HG03432 (cell line): ENCODE results near the gene NAV3.
"Not testable (repeated sequence)": the region's sequence is repeated elsewhere in the genome, so short reads cannot be mapped to it uniquely, and the experiment has no call there.

Experiments
- ATAC-seq: cut with Tn5 transposase; IDR thresholded peaks from one replicate; pipeline ENCODE4 v1.9.1; 2021; ENCODE audit warnings: mild to moderate bottlenecking, moderate library complexity; ENCODE audit not compliant: unreplicated experiment

NAV3 gene

GRCh38 chr12:78101113-78101876 lies 270.6 kb downstream of the NAV3 start:
- ATAC-seq = no peak

- no peak for ATAC-seq
Measured at GRCh38 chr12:78101946-78102635, 271.4 kb downstream of the NAV3 start.

GRCh38 chr12:78102801-78103200 lies 272.1 kb downstream of the NAV3 start:
- ATAC-seq = not testable (repeated sequence)

GRCh38 chr12:78115889-78116288 lies 285.2 kb downstream of the NAV3 start:
- ATAC-seq = no peak

- no peak for ATAC-seq
Measured at GRCh38 chr12:78118036-78118435, 287.3 kb downstream of the NAV3 start.

- ATAC-seq = no peak
Measured at GRCh38 chr12:78118486-78118885, 287.8 kb downstream of the NAV3 start.

GRCh38 chr12:78119351-78119918 lies 288.7 kb downstream of the NAV3 start:
- no peak for ATAC-seq

- ATAC-seq = no peak
Measured at GRCh38 chr12:78120306-78120705, 289.6 kb downstream of the NAV3 start.

GRCh38 chr12:78120866-78121560 lies 290.3 kb downstream of the NAV3 start:
- ATAC-seq = no peak

GRCh38 chr12:78121969-78122610 lies 291.4 kb downstream of the NAV3 start:
- no peak for ATAC-seq

GRCh38 chr12:78128211-78128610 lies 297.5 kb downstream of the NAV3 start:
- ATAC-seq = no peak

GRCh38 chr12:78143717-78144116 lies 313.0 kb downstream of the NAV3 start:
- ATAC-seq = no peak

- no peak for ATAC-seq
Measured at GRCh38 chr12:78145398-78145797, 314.7 kb downstream of the NAV3 start.

GRCh38 chr12:78146365-78146772 lies 315.7 kb downstream of the NAV3 start:
- ATAC-seq = peak; percentile 75

GRCh38 chr12:78149459-78149858 lies 318.8 kb downstream of the NAV3 start:
- no peak for ATAC-seq

GRCh38 chr12:78155546-78155945 lies 324.9 kb downstream of the NAV3 start:
- ATAC-seq = no peak

- no peak for ATAC-seq
Measured at GRCh38 chr12:78156751-78157150, 326.1 kb downstream of the NAV3 start.

GRCh38 chr12:78157199-78157598 lies 326.5 kb downstream of the NAV3 start:
- ATAC-seq = no peak

- ATAC-seq = peak; percentile 46
Measured at GRCh38 chr12:78164154-78164553, 333.5 kb downstream of the NAV3 start.

- no peak for ATAC-seq
Measured at GRCh38 chr12:78167510-78167909, 336.8 kb downstream of the NAV3 start.

GRCh38 chr12:78171061-78171460 lies 340.4 kb downstream of the NAV3 start:
- no peak for ATAC-seq
